Activated CD8-positive, alpha-beta memory T cell treated with anti-CD3 and anti-CD28 coated beads, Interleukin-2, amount 50 U/mL, for 1 hour (primary cell): ENCODE results near the gene TANGO2.

ENCODE experiments used
- DNase-seq: peaks from one replicate; pipeline ENCODE4 v3.0.0-alpha.2; 2020; ENCODE audit errors: extremely low read depth

The TANGO2 gene

DNA sequence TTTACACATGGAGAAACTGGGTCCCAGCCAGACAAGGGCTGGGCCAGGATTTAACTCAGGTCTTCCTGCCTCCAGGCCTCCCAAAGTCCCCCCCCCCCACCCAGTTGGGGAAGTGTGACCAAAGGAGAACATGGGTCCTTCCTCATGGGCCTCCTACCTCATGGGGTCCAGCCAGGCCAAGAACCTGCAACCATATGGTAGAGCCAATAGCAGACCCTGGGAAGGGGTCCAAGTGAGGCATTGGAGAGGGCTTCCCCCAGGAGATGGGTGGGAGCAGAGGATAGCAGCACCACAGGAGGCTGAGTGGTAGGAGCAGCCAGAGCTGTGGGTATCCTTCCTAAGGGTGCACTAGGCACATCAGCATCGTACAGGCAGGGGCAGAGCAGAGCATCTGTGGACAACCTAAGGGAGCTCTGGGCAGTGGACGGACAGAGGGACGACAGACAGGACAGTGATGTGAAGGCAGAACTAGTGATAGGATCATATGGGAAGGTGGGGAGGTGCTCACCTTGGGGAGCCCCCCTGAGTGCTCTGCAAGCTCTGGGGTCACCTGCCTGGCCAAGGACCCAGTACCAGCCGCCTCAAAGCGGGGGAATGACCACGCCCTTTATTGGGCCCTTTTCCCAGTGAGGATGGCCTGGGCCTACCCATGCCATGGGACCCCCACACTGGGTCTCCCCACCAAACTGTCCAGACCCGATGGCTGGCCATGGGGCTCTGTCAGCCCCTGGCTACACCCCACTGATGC lies 8.7 kb upstream of the TANGO2 start:
- no peak for DNase-seq

DNA sequence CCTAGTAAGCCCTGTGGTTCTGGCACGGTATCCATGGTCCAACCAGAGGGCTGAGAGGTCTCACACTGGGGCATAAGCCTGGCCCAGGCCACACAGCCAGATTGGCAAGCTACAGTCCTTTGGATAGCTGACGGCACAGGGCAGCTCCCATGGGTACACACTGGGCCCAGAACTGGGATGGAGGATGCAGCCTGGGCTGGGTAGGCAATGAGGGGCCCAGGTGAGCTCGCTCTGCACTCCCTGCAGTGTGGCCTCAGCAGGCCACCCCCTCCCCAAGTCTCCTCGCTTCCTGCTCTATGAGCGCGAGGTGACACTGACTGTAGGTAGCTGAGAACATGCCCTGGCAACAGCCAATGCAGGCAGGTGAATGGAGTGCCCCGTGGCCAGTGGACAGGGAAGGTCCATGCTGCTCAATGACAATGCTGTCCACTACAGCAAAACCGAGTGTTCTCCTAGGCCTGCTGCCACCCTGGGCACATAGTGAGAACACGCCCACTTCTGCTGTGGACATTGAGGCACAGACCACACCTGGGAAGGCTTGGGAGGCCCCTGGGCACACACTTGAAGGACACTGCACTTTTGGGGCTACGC lies 8.1 kb upstream of the TANGO2 start:
- no peak for DNase-seq

DNA sequence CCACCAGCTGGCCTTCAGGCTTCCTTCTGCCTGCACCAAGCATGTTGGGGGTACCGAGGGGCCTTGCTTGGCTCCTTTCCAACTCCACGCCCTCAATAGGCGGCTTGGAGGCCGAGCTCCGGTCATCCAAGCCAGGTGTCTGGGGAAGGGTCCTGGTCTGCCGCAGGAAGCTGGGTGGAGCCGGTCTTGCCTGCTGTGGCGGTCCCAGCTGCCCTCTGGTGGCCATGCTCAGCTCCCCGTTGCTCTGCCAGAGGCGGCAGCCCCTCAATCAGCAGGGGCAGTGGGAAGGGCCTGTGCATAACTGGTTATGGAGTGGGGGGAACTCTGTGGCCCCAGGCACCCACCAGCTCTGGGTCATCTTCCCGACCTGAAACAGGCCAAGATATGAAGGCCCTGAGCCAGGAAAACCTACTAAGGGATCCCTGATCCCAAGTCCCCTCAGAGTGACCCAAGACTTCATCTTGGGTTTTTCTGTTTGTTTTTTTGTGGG lies 7.5 kb upstream of the TANGO2 start:
- DNase-seq = no peak

DNA sequence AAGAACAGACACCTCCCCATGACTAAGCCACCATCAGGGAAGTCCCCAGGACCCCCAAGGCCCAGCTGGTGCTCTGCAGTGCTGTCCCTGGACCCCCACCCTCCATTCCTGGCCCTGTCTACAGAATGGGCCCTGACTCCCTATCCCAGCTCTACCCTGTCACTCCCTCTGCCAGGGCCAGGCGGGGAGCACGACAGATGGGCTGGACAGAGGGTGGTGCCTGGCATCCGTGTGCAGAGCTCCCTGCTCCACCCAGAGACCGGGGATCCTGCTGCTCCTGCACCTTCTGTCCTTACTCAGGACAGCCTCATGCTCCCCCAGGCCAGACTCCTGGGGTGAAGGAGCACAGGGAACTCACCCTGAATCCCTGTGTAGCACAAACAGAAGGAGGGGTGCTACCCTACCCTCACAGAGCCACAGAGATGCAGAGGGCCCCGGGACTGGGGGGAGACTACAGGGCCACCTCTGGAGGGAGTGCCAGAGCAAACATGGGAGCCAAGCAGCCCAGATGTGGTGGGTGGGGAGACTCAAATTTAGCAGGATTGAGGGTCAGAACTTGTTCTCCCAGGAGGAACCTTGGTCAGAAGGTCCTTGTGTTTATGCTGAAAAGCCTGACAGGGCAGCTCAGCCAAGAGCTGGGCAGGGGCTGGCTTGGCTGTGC lies 6.3 kb upstream of the TANGO2 start:
- DNase-seq = no peak

GRCh38 chr22:20015187-20015625 lies 5.7 kb upstream of the TANGO2 start:
- no peak for DNase-seq

- no peak for DNase-seq
Observed at GRCh38 chr22:20015971-20016733, 4.8 kb upstream of the TANGO2 start.

DNA sequence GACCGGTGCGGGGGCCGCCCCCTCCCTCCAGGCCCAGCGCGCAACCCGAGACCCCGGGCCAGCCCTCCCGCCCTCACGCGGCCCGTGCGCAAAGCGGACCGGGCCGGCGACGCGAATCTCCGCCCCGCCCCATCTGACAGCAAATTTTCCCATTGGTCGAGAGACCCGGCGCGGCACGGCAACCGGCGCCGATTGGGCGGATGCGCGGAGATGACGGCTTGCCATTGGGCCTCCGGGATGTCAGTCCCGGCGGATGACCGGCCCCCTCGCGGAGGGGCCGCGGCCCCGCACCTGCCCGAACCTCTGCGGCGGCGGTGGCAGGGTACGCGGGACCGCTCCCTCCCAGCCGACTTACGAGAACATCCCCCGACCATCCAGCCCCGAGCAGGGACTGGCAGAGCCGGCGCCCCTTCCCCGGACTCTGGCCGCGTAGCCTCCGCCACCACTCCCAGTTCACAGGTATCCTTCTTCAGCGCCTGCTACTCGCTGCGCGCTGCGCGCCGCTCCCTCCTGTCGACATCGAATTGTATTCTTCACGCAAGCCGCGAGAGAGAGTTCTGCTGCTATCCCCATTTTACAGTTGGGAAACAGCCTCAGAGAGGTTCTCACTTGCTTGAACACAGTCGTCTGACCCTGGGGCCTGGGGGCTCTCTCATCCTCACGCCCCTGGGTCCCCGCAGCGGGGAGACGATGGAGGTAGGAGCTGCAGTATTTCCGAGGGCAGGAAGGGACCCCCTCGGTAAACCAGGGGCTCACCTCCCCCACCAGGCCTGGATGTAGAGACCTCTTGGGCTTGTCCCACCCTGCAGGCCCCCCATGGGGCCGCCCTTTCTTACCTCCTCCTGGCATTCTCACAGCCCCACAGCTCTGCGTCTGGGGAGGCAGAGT lies 3.9 kb upstream of the TANGO2 start, which contains the start of gene ARVCF:
Gene ARVCF, minus strand, starts transcription at position 90 of the 888 bp plus-strand sequence. CDS start 26,029 bp downstream, outside the sequence.
- peak; percentile 61 for DNase-seq

DNA sequence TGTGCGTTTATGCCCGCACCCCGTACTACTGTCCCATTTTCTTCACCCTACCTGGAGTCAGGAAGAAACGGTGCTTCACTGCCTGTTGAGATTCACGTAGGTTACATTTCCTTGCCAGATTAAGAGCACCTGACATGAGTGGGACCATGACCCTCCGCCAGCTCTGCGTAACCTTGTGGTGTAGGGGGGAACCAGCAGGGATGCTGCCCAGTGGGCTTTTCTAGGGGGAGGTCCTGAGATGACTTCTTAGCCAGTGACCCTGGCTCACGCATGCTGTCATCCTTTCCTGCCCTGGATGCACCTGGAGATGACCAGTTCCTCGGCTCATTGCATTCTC lies 3.3 kb upstream of the TANGO2 start:
- no peak for DNase-seq

DNA sequence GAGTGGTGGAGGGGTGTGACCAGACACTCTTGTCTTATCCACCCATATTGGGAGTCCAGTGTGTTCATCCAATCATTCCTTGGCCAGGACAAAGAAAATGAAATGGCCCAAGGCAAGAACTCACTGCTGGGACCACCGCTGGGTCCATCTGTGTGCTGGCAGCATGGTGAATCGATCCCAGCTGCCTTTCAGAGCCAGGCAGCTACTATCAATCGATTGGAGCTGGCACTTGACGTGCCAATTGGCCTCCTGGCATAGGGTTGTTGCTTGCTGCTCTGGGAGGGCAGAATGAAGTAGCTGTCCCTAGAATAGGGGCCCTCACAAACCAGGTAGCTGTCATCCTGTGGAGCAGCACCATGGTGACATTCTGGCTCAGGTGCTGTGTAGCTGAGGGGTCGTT lies 2.9 kb upstream of the TANGO2 start:
- no peak for DNase-seq

DNA sequence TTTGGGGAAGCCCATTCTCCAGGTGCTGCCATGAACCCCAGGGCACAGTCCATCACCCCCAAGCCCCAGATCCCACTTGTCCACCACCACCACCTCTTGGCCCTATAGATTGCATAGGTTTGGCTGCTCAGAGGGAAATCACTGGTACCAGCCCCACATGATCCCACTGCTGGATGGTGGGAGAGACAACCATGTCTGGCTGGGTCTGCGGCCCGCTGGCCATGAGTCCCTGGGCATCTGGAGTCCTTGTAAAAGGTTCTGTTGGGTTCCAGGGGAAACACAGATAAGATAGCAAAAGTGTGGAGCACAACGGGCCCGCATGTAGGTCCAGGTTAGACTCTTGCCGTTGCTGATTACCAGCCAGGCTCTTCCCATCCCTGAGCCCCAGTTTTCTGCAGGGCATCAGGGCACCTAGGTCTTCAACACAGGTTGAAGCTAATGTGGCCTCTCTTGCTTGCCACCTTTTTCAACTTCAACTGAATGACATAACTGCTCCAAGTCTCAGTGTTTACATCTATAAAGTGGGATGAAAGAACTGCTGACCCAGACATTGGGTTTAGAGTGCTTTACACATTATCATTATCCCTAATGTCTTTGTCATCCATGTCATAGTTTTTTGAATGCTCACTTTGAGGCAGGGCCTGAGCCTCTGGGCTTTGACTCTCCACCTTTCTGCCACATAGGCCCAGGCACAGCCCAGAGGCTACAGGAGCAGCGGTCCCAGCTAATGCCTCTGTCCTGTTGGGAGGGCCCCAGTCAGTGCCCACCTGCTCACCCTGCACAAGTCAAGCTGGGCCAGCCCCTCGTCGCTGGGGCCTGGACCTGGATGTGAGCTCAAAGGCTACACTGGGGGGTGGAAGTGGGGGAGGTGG lies 1.0 kb upstream of the TANGO2 start:
- no peak for DNase-seq

DNA sequence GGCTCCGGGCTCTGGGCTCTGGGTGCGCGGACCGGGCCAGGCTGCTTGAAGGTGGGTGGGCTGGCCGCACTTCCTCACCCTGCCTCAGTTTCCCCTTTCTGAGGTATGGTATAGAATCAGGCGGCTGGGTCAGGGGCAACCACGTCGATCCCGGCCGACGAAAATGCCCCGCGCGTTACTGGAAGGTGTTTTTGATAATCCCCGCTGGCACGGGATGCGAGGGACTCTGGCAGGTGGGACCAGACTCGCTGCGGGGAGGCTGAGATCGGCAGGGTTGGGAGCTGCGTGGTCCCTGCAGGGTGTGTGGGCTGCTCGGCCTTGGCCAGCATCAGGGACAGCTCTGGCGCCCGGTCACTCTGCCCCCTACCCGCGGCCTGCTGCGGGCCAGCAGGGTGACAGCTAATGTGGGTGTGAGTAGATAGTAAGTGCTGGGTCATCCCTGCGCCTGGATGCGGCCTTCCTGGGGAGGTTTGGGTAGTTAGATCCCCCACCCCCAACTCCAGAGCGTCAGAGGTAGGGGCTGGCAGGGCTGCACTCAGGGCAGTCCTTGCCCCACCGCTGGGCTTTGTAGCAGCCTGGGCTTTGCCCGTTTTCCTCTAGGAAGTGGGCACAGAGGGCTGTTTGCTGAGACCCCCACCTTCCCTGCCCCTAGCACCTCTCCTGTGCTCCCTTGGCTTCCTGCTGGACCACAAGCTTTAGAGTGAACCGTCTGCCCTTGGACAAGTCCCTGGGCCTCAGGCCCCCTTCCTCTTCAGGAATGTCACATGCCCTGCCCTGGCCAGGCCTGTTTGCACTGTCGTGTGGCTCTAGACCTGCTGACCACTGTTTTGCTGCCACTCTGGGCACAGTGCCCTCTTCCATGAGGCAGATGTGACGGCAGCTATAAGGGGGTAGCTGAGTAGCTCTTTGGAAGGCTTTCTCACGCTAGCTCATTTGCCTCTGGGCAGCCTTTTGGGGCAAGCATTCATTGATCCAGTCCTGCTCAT lies 579 bp downstream of the TANGO2 start:
- no peak for DNase-seq

- DNase-seq = no peak
Observed at GRCh38 chr22:20022231-20022977, 1.5 kb downstream of the TANGO2 start.

DNA sequence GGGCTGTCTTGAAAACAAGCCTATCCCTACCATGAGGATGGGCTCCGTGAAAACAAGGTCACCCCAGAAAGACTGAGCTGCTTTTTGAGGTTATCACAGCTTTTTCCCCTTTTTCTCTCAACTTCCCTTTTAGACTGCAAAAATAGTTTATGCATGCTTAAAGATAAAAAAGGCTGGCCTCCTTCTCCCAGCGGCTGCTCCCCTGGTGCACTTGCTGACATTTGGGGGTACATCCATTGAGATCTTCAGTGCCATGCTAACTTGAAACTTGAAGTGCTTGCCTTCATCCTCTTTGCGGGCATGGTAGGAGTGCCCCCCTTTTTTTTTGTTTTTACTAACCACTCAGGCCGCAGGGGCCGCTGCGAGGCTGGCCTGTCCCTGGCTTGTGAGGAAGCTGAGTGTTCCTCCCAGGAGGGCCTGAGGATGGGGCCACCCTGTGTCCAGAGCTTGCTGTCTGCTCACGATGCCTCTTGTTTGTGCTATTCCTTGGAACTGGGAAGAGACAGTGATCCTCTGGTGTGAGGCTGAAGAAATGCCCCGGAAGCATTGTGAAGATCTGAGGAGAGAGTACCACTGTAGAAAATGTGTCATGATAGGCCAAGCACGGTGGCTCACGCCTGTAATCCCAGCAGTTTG lies 2.2 kb downstream of the TANGO2 start:
- DNase-seq = no peak

- no peak for DNase-seq
Observed at GRCh38 chr22:20024225-20024624, 3.3 kb downstream of the TANGO2 start.

GRCh38 chr22:20024650-20025397 lies 3.9 kb downstream of the TANGO2 start:
- DNase-seq = no peak

- no peak for DNase-seq
Observed at GRCh38 chr22:20025401-20026203, 4.7 kb downstream of the TANGO2 start.
